Astrocyte (in vitro differentiated cells and primary cell): ENCODE results near the gene IGF1R.

Source experiments
- EZH2 ChIP-seq: IDR thresholded peaks from 2 replicates; pipeline ENCODE4 v1.6.1; 2012; ENCODE audit warnings: mild to moderate bottlenecking, low read length, inconsistent platforms; ENCODE audit not compliant: insufficient read depth
- TF ChIP-seq, protein P1 (sequence below): IDR thresholded peaks from 2 replicates; pipeline ENCODE4 v1.5.1; 2011; ENCODE audit warnings: low read depth, mild to moderate bottlenecking, inconsistent platforms, low read length, moderate library complexity; ENCODE audit not compliant: insufficient read depth

DNA sequence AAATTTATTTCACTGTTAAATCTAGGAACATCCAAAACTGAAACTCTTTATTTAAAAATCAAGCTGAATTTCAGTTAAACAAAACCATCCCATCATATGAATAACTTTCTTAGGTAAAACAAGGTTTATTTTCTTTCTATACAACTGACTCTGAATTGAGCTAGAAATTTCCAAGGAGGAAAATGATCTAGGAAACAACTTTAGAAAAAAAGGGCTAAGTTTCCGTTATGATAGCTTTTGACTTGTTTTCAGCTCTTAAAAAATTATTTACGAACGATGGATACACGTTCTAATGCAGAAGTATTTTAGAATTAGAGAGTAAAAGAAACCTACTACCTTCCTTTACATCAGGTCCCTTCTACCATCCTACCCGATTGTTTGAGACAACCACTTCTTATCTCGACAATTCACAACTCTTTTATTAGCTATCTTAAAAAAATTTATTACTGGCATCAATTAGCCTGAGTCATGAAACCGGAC is 1.8 kb upstream of the IGF1R start:
- TF ChIP-seq, protein P1, sequence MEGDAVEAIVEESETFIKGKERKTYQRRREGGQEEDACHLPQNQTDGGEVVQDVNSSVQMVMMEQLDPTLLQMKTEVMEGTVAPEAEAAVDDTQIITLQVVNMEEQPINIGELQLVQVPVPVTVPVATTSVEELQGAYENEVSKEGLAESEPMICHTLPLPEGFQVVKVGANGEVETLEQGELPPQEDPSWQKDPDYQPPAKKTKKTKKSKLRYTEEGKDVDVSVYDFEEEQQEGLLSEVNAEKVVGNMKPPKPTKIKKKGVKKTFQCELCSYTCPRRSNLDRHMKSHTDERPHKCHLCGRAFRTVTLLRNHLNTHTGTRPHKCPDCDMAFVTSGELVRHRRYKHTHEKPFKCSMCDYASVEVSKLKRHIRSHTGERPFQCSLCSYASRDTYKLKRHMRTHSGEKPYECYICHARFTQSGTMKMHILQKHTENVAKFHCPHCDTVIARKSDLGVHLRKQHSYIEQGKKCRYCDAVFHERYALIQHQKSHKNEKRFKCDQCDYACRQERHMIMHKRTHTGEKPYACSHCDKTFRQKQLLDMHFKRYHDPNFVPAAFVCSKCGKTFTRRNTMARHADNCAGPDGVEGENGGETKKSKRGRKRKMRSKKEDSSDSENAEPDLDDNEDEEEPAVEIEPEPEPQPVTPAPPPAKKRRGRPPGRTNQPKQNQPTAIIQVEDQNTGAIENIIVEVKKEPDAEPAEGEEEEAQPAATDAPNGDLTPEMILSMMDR = no peak
- TF ChIP-seq EZH2 = no peak
